GM18502 (cell line): ENCODE measurements around the gene ARPC2.

ENCODE experiments used
- ATAC-seq: cut with Tn5 transposase; IDR thresholded peaks from one replicate; pipeline ENCODE4 v1.9.1; 2021; ENCODE audit warnings: mild to moderate bottlenecking; ENCODE audit not compliant: unreplicated experiment, poor library complexity

The ARPC2 gene

GRCh38 chr2:218216336-218216673, 684 bp upstream of the ARPC2 start:
- no peak for ATAC-seq

- ATAC-seq, result peak; percentile 36
Measured at GRCh38 chr2:218217360-218218267, 625 bp downstream of the ARPC2 start.

DNA sequence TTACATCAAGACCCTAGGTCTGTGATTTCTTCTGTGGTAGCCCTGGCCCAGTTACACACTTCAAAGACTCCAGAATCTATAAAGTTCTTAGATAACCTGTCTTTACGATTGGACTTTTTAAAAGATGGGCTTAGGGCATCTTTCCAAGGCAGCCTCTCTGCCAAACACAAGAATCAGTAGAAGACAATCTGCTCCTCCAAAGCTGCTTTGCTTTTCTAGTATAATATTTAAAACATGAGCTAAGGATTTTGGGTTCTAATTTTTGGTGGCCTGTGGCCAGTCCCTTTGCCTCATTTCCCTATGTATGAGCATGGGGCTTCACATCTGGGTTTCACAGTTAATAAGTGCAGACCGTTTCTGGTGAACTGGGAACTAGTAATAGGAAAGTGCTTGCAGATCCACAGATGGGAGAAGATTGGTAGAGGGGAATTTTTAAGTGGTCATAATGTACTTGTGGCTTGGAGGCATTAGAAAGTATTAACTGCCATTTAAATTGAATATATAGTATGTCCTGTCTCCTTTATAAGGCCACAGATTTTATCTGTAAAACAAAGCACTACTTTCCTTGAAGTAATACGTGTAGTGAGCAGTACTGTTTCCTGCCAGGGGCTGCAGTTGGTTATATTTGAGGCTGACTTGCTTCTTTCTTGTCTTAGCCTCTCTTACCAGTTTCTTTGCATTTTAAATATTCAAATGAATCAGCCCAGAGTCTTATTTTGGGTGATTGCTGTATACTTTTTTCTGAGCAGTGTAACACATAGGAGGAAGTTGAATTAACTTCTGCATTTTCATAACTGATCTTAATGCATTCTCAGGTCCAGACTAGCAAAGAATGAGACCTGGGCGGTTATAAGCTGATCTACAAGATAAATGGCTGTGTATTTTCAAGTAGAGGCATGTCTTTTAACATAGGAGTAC, 1.5 kb downstream of the ARPC2 start:
- ATAC-seq, result peak; percentile 46

GRCh38 chr2:218219934-218220333, 2.9 kb downstream of the ARPC2 start:
- no peak for ATAC-seq

GRCh38 chr2:218221000-218221399, 4.0 kb downstream of the ARPC2 start:
- no peak for ATAC-seq

- ATAC-seq, result no peak
Measured at GRCh38 chr2:218223046-218223445, 6.1 kb downstream of the ARPC2 start.

DNA sequence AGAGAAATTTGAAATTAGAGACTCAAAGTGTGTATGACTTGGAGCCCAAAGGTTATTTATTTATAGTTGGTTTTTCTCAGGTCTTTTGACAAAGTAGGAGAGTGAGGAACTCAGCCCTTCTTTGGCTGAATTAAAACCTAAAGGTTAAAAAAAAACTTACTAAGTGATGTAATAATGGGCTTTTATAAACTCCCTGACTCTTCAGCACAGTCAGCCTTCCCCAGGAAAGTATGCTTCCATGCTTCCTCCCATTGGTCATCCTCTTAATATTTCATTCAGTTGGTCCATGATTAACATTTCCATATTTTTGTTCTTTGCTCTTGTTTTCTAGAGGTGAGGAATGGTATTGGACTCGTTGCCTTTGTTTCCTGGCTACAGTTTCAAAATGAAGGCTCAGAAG, 7.2 kb downstream of the ARPC2 start:
- no peak for ATAC-seq

DNA sequence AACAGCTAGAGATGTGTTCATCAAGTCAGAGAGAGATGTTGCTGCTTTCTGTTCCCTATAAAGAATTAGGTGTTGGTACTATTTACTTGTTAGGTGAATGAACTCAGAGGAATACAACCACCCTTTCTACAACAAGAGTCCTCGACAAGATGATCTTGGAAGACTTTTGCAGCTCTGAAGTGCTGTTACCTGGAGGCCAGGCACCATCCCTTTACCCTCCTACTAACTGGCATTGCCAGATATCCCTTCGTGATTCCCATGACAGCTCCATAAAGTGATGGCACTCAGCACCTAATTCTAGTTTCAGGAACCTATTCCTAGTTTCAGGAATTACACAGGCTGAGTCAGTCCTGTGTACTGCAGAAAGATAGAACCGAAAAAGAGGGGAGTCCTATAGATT, 9.9 kb downstream of the ARPC2 start:
- no peak for ATAC-seq

DNA sequence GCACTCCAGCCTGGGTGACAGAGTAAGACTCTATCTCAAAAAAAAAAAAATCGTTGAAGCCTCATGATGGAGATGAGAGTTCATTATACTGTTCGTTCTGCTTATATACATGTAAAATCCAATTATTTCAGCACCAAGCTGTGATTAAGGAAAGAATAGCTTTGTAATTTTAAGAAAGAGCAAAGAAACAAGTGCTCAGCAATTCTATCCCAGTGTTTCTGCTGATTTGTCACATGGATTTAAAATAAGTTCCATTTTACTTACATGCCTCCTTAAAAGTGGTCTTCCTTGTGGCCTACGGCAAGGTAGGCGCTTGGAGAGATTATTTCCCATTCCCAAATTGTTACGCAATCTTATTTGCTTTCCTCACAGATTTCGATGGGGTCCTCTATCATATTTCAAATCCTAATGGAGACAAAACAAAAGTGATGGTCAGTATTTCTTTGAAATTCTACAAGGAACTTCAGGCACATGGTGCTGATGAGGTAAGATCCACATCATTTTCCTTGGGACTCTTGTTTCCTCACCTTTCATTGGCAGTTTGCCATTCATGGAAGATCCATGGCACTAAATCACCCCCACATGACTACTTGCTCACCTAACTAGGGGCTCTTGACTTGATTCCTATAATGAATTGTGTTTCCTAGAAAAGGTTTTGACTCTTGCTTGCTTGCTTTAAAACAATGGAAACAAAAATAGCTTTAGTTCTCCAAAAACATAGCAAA, 11.5 kb downstream of the ARPC2 start:
- ATAC-seq, result no peak

- ATAC-seq, result peak; percentile 93
Measured at GRCh38 chr2:218229239-218229638, 12.2 kb downstream of the ARPC2 start.

GRCh38 chr2:218229851-218230250, 12.9 kb downstream of the ARPC2 start:
- ATAC-seq, result no peak

DNA sequence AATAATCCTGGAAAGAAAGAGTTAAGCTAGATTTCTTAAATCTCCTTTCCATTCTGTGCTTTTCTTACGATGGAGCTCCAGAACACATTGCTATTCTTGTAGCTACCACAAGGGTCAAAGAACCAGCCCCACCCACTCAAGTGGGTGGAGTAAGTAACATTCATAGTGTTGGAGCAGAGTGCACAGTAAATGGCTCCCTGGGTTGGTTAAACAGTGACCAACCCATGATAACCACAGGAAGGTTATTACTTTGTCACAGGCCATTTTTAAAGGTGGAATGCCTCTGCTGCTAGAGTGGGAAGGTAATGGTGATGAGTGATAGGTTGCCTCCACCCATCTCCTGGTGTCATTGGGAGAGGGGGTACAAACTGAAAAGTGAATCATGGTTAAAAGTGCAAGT, 13.9 kb downstream of the ARPC2 start:
- no peak for ATAC-seq

DNA sequence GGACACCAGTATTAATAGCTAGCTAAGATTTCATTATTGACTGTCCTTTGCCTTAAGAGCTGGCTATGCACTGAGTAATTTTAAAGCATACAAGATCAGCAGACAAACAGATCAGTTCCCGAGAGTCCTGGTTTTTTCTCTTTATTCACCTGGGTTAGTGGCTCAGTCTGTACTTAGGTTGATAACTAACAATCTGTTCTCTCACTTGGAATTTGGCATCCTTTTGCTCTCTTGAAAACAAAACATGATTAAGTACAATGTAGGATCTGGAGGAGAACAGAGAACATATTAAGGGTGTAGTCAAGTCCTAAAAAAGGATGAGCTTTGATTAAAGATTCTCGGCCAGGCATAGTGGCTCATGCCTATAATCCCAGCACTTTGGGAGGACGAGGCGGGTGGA, 16.6 kb downstream of the ARPC2 start:
- no peak for ATAC-seq

- no peak for ATAC-seq
Measured at GRCh38 chr2:218234521-218234920, 17.5 kb downstream of the ARPC2 start.

DNA sequence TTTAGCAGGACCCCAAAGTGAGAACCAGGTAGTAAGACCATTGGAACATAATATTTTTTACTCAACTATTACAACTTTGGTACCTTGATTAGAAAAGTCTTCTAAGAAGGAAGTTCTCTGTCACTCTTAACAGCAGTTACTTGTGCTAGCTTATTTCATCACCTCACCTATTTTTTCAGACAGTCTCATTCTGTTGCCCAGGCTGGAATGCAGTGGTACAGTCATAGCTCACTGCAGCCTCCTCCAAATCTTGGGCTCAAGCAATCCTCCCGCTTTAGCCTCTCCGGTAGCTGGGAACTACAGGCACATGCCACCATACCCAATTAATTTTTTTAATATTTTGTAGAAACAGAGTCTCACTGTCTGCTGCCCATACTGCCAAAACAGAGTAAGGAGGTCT, 18.0 kb downstream of the ARPC2 start:
- no peak for ATAC-seq

- no peak for ATAC-seq
Measured at GRCh38 chr2:218236829-218237228, 19.8 kb downstream of the ARPC2 start.

GRCh38 chr2:218238887-218239286, 21.9 kb downstream of the ARPC2 start:
- ATAC-seq, result no peak

- no peak for ATAC-seq
Measured at GRCh38 chr2:218244204-218244603, 27.2 kb downstream of the ARPC2 start.

GRCh38 chr2:218244665-218245064, 27.7 kb downstream of the ARPC2 start:
- ATAC-seq, result no peak

DNA sequence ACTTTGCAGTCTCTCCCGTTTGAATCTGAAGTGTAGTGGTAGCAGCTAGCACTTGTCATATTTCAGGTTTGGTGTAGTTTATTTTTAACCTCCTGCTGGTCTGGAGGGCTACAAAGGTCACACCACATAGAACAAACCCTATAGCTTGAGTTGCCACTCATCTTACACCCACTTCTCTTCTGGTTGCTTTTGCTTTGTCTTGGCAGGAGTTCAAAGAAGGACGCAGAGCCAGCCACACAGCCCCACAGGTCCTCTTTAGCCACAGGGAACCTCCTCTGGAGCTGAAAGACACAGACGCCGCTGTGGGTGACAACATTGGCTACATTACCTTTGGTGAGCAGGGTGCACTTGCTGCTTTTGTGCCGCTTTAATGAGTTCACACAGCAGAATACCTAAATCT, 28.2 kb downstream of the ARPC2 start:
- ATAC-seq, result no peak

GRCh38 chr2:218249691-218250090, 32.7 kb downstream of the ARPC2 start:
- ATAC-seq, result no peak
